GM19023 (cell line): ENCODE data around the gene MLLT3.

Experiments
- ATAC-seq: cut with Tn5 transposase; IDR thresholded peaks from one replicate; pipeline ENCODE4 v1.9.1; 2021; ENCODE audit warnings: mild to moderate bottlenecking, moderate library complexity; ENCODE audit not compliant: unreplicated experiment

The MLLT3 gene

DNA sequence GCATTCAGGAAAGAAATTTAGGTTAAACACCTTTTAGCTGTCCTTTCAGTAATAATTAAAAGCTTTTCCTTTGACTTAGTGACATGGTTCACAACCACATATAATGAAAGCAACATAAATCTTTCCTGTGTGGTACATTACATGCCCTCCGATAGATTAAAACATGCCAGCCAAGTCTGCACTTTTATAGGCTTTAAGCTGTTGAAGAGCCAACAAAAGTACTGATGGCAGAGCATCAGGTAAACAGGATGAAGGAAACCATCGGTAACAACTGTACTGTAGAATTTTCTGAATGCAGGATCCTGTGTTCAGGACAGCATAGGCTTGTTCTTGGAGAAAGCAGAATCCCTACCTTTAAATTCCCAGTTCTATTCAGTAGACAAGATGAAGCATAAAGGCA lies 226.6 kb downstream of the MLLT3 start:
- ATAC-seq = no peak

DNA sequence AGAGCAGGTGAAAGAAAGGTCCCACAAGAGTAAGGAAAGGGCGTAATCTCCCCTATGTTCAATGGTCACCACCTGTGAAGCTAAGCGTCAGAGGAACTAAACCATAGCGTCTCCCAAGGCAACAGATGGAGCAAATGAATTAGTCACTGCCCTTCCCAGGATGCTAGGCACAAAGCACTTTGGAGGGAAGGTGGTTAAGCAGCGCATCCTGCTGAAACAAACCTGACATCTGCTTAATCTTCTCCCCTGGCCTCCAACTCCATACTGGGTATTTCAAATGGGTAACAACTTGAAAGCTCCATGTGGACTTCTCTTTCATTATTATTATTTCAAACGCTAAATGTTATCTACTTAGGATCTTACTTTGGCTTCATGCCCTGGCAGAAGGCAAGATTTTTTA lies 227.3 kb downstream of the MLLT3 start:
- ATAC-seq = no peak

DNA sequence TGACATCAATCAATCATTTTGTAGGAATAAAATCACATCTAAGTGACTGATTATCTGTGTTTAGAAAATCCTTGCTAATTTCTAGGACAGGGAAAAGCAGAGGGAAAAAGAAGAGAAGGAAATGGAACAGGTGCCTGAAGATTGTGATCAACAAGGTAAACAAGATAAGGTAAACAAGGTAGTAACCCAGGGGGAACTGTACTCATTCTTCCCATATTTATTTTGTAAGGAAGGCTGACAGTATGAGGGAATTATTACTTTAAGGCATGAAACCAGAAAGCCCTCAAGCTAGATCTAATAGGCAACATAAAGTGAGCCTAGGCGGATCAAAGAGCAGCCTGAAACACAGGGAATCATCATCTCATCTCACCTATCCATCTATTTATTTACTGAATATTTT lies 231.1 kb downstream of the MLLT3 start:
- no peak for ATAC-seq

DNA sequence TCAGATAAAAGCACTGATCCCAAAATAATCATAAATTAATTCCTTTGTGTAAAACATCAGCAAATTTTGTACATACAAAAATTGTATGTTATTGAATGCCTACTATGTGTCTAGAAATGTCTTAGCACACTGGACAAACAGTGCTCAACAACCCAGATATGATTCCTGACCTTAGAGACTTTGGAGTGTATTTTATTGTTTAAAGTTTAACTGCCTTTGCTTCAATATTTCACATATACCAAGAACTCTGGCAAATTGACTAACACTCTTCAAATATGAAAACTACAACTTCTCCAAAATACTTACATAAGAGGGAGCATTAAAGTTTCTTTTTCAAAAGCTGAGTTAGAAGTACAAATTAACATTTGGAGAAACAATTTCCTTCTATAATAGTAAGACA lies 231.9 kb downstream of the MLLT3 start:
- ATAC-seq = no peak

DNA sequence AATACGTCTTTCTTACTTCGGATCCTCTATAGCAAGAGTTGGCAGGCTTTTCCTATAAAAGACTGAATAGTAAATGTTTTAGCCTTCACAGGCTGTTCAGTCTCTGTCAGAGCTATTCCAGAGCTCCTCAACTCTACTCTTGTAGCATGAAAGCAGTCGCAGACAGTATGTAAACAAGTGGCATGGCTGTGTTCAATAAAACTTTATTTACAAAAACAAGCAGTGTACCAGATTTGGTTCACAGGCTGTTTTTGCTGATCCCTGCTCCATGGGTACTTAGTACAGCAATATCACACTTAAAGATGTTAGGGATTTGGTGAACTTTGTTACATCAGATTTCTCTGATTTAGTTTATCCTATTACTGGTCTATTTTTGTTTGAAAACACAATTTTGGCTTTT lies 235.2 kb downstream of the MLLT3 start:
- ATAC-seq = no peak

DNA sequence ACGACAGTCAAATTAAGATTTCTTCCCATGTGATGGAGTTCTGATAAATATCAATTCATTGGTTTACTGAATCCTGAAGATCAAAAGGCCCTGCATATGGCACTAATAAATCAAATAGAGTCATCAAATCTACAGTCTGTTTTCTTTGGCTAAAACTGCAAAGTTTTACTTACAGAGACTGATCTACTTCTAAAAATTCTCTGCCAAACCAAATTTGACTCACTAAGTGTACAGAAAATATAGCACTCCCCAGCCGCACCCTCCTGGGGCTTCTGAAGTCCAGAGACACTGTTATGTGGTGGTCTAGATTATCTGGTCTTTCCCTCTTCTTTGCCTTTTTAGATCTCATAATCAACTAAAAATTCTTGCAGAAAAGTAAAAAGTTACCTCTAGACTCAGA lies 237.7 kb downstream of the MLLT3 start:
- no peak for ATAC-seq

DNA sequence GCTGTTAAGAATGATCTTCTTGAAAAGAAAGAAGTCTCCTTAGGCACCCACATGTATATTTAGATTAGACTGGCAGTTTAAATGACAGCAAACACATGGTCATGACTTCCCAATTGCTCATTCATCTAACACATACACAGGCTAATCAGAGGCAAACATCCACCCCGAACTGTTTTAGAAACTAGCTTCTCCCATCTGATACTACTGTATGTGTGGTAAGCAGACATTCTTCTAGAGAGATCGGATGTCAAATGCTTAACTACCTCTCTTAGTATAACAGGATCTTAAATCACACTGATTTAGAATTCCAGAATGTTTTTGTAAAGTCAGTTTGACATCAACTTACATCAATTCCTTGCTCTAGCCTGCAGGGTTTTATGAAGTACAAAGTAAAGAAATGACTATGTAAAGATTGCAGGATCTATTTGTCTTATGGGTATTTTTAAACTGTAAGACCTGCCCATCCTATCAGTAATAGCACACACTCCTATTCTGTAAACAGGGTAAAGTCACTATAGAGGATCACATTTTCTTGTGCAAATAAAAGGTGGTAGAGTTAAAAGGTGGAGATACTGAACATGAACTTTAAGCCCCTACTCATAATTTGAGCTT lies 239.7 kb downstream of the MLLT3 start:
- peak; percentile 55 for ATAC-seq

DNA sequence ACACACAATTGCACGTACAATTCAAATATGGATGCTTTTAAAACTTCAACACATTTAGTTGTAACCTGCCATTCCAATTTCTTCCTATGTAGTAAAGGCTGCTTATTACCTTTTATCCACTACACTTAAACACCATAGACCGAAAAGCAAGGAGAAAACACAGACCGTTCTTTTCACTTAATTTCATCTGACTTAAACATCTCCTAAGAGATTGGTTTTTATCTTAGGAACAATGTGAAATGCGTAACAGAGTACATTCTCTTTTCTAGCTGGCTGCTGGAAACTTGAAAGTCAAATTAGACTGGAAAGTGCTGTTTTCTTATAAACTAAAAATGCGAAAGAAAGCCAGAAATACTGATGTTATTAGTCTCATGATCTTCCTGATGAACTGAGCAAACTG lies 241.8 kb downstream of the MLLT3 start:
- no peak for ATAC-seq

DNA sequence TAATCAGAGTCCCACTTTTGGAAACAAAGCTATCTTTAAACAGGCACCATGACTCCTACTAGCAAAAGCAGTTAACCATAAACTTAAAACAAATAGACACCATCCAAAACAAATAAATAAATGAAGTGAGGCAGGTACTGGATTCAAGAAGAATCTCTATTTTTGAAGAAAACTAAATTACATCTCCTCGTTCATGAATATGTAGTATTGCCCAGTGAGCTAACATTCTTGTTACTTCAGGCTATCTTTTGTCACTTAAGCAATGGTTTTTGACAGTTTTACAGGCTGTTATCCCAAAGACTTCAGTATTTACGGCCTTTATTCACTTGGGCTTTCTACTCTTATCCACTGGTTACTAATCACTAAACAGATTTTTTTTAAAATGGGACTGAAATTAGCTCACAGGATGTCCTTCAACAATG lies 242.5 kb downstream of the MLLT3 start:
- ATAC-seq = no peak

DNA sequence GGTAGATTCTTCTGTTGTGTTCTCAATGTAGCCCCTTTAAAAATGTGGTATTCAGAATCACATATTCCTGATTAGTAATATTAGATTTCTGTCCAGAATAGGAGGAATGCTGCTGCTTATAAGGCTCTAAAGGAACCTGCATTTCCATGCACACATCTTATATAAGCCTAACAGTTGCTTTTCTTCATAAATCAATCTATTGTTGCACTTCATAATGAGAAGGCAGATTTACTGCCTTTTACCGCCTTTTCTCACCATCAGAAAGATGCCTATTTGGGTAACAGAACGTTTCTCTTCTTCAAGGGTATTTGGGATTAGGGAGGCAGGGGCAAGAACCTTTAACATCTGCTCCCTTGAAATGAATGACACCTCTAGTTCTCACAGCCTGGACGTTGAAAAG lies 243.4 kb downstream of the MLLT3 start:
- no peak for ATAC-seq

DNA sequence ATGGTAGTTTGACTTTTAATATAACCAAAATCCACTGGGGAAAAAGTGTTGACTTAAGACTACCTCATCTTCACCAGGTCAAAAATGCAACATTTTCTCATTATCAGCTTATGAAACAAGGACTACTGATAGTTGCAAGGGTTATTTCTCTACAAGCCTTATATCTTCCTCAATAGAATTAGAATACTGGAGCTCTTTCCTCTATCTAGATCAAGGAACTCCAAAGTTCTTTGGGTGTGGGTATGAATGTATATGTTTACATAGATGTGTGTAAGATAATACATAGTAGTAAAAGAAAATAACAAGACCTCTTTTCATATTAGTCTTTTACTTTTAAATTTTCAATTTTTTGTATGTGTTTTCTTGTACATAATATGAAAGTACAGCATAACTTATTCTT lies 244.5 kb downstream of the MLLT3 start:
- ATAC-seq = no peak

DNA sequence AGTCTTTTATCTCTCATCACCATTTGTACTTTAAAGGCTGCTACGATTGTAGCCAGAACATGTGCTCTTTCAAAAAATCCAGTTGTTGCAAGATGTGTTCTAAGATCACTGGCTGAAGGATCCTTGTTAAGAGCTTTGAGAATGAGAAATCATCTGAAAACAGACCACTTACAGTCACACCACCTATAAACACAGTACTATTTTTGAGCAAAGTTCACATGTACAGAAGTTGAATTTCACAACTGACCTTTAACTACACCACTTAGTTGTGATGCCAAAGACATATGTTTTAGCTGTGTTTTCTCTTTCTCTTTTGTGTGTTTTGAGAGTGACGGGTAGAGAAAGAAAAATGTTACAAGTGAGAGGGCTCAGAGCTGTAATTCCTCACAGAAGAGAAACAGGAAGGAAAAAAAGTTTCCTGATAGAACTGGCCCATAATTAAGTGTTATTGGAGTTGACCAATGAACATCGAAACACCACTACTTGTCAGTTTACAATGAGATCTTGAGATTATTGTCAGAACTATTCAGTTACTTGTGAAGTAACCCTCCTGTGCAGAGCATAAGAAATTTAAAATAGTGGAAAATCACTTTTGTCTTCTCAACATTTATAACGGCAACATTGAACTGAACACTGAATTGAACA lies 245.4 kb downstream of the MLLT3 start:
- no peak for ATAC-seq

DNA sequence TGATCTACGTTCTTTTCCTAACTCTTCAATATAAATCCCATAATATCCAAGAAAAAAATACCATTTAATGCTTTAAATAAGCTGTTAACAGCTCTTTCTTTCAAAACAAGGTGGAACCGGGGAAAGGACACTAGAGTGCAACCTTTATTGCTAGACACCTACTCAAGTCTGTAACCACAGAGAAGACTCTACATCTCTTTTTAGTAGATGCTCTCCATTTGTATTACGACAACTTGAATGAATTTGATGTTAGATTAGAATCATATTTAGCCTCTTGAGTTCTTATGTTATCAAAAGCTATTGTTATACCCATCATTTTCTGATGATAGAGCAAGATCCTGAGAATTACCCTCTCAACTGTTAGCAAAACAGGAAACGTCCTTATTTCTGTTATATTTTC lies 246.3 kb downstream of the MLLT3 start:
- ATAC-seq = no peak

DNA sequence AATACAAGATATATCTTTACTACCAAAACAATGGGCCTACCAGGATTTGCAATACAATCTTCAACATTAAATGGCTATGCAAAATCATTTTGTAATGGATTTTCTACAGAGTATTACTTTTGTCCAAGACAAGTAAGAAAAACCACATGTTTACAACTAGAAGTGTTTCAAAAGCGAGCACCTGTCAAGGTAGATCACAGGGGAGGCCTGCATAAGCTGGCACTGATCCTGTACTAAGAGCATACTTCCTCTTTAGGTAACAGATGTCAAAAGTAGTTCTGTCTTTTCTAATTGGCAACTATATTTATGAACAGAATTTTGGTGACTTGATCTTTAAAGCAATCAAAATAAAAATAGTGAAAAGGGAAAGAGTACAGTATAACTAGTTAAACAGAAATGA lies 249.0 kb downstream of the MLLT3 start:
- no peak for ATAC-seq

DNA sequence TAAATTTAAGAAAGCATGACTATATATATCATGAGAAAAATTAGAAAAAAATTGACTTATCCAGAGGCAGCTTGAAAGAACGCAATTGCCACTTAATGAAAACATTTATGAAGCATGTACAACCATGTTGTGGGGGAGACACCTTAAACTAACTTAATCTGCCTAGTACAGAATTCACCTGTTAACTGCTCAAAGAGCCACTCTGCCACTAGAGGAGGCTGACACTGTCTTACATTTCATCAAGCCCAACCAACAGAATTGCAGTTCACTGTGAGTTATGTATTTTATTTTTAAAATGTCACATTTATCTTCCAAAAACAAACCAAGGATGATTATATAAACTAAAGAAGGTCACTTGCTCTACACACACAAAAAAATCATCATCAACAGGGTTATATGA lies 252.9 kb downstream of the MLLT3 start:
- ATAC-seq = no peak

DNA sequence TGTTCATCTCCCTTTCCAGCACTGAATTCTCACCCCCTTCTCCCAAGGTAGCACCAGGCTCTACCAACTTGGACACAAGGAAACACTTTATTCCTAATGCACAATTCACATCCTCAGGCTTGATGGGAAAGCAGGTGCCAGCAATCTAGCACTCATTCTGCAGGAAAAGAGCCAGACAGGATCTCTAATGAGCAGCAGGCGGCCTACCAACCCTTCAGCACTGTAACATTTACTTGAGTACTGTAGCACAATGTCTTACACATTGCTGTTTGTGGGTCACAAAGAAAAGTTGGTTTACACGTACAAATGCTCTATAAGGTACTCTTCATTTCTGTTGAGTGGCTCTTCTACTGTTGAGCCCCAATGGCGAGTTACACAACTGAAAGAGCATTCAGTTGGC lies 254.4 kb downstream of the MLLT3 start:
- no peak for ATAC-seq

DNA sequence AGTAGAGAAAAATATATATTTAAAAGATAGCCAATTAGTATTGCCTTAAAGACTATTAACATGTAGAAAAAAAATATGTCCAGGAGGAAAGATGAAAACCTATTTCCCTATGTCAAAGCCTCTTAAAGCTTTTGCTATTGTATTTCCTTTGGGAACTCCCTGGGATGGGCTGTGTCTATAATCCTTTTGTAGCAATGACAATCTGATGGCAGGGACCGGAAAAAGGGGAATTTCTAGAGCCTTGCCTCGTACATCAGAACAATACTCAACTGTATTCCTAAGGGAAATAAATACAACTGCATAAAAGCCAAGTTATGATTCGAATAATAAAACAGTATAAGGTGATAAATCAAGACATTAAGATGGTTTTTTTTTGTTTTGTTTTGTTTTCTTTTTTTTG lies 257.3 kb downstream of the MLLT3 start:
- no peak for ATAC-seq

DNA sequence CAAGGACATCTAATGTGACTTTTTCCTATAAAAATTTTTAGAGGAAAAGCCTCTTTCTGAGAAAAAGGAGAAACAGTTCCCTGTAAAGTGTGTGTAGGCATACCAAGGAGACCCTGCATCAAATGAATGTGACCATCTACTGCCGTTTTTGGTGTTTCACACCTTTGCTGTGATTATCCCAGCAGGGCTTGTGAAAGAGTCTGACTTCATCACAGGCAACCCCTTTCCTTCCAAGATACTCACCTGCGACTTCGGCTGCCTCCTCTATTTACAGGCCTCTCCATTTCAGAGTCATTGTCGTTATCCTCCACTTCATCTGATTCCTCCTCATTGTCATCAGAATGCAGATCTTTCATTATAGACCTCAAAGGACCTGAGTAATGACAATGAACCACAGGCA lies 259.1 kb downstream of the MLLT3 start:
- no peak for ATAC-seq

DNA sequence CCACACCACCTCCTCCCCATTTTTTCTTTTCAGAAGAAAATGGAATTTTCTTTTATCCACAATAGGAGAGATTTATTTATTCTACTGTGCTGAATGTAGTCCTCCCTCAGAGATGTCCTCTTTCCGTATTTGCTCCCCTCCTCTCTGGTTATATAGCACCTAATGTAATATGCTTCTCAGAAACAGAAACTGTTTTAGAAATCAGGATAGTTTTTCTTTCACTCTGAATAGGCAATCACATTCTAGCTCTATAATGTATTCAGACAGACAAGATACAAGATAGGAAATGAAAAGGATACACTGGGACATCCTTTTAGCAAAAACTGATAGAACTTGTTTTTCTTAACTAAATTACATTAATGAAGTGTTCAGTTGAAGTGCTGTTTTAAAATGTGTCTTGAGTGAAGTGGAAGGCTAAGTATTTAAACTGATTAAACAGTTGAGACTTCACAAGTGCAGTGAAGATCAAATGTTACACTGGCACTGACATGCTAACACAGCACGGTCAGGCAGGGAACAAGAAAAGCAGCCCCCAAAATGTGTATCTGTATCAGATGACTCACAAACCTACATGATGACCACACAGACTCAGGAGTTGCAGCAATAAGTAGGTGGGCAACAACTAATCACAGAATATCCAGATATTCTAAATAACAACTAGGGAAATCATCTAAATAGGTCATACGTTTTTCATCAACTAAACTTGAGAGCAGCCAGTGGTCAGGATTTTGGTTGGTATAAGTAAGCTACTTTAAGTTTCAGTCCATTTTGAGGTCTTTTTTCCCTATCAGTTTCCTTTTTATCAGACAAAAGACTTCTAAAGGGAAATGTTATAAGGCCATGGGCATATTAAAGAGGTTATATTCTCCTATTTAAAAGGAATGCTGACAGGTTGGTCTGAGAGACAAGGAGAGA lies 260.4 kb downstream of the MLLT3 start:
- ATAC-seq = no peak

DNA sequence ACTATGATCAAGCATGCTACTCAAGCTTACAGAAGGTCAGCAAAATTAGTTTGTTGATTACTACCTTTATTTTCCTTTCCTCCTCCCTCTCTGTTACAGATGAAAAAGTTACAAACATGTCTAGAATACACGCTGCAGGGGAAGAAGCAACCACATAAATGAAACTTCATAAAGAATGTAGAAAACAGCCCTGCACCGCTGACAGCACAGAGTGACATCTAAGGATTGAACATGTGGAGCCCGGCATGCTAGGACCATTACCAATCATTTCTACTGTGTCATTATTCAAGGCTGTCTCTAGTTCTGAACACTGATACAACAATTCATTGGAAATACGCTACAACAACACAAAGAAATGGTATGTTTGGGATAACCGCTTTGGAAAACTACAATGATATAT lies 261.1 kb downstream of the MLLT3 start:
- ATAC-seq = no peak

DNA sequence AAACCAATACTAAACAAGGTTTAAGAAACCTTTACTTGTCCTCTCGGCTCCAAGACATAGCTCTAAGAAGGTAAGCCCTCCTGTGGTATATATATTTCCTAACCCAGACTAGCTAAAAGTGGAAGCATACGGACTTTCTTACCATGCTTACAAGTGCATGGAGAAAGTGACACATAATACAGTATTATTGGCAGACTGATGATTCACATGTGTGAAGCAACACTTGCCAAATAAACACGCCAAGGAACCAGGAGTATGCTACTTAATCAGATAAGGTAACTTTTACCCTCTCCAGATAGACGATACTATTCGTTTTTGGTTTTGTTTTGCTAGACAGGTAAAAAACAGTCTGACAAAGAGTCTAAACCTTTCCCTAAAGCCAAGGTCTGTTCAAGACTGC lies 264.1 kb downstream of the MLLT3 start:
- ATAC-seq = no peak

DNA sequence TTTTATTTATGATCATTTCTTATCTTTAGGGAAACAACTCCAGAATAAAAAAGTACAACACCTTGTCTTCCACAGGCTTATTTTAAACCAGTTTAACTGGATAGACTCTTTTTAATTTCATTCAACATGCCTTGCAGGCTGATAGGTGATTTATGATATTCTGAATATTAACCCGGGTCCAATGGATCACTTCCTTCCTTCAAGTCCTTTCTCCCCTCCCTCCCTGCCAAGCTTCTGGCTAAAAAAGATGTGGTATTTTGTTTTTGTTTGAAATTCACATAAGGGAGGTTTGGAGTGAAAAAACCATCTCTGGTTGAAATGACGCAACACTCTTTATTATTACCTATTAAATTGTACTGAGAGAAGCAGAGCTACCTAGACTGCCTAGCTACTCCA lies 265.3 kb downstream of the MLLT3 start:
- no peak for ATAC-seq
